ENCODE measurements around the gene CYB5R3. TPM values are rescaled to one million over a fixed set of nuclear protein-coding genes. Genes with fewer than 3 reads are reported as not detected.

Gene CYB5R3
- total RNA-seq, 1 experiment from 2014 or later, result 106 TPM

DNA sequence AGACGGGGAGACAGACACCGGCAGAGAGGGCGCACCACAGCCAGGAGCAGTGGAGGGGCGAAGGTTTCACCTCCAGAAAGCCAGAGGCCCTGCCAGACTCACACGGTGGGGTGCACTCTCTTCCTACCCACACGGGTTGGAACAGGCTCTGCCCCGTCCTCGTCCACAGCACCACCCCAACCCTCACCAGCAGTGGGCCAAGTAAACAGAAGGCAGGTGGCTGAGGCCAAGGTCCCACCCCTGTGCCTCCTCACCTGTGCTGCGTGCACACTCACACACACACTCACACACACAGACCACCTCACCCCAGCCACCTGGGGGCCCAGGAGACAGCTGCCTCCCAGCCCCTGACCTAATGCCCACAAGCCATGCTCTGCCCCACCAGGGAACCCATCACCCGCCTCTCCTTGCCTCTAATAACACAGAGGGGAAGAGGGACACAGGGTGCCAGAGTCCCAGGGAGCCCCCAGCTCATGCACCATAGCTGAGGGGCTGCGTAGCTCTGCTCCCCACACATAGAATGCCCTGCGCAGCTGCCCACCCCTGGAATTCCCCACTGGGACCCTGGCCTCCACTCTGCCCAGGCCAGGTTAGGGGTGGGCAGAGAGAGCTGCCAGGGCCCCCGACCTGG is 3.1 kb downstream of the CYB5R3 start:
- Histone ChIP-seq H3K79me2 (ENCODE audit: low read depth) (peaks cover 50% of the 10 kb centered on the region), H2AFZ (no peak overlapping the region), H3K4me3 (no peak overlapping the region), H3K4me1 (replicated peaks; ENCODE audit: insufficient read depth) (peaks cover 14% of the 10 kb centered on the region), H3K9me2 (ENCODE audit: insufficient read depth) (no peaks in the 10 kb centered on the region), H3F3A (ENCODE audit: insufficient read depth, low read depth) (peaks cover 14% of the 10 kb centered on the region; the same call in 1 of the 2 replicates), H3K9me3 (ENCODE audit: insufficient read depth, low read depth) (no peaks in the 10 kb centered on the region), H4K20me1 (ENCODE audit: insufficient read depth) (peaks cover 45% of the 10 kb centered on the region), H3K4me2 (no peak overlapping the region), H3K27me3 (ENCODE audit: insufficient read depth, low read depth) (no peaks in the 10 kb centered on the region), H3K27ac (no peak overlapping the region), H3K36me3 (ENCODE audit: low read depth) (no peaks in the 10 kb centered on the region)
- no peak for DNase-seq
- POLR2A ChIA-PET (ENCODE audit: unreplicated experiment), result no interaction called here
- CTCF ChIA-PET, result no interaction called here
- TF ChIP-seq, protein P1, sequence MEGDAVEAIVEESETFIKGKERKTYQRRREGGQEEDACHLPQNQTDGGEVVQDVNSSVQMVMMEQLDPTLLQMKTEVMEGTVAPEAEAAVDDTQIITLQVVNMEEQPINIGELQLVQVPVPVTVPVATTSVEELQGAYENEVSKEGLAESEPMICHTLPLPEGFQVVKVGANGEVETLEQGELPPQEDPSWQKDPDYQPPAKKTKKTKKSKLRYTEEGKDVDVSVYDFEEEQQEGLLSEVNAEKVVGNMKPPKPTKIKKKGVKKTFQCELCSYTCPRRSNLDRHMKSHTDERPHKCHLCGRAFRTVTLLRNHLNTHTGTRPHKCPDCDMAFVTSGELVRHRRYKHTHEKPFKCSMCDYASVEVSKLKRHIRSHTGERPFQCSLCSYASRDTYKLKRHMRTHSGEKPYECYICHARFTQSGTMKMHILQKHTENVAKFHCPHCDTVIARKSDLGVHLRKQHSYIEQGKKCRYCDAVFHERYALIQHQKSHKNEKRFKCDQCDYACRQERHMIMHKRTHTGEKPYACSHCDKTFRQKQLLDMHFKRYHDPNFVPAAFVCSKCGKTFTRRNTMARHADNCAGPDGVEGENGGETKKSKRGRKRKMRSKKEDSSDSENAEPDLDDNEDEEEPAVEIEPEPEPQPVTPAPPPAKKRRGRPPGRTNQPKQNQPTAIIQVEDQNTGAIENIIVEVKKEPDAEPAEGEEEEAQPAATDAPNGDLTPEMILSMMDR (conservative IDR thresholded peaks at IDR 0.05), result no peak
- no peak for TF ChIP-seq EZH2 (IDR thresholded peaks at IDR 0.05; ENCODE audit: low read depth)
- no TSS peak for BruUV-seq (replicated peaks)
- intact Hi-C loops (cut with micrococcal nuclease; ENCODE audit: unreplicated experiment), result no loop called here

DNA sequence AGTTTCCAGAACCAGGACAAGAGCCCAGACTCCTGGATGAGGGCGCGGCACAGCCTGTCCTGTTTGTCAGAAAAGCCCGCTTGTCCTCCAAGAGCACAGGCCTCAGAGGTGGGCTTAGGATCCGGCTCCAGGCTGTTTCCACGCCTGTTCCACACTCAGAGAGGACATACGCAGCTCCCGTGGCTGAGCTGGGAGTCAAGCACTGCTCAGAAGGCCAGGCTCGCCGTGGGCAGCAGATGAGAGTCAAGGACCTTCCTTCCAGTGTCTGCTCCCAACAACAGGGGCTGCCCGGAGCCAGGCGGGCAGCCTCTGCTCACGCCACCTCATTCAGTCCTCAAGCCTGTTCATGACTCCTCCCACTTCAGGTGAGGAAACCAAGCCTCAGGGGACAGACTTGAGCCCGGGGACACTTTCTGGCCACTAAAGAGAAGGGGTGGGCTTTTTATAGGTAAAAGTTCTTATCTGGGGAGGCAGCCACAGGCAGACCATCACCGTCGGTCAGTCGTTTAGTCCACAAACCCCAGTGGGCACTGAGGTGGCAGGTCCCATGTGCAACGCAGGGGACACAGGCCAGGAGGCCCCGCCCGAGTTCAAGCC is 3.8 kb downstream of the CYB5R3 start:
- TF ChIP-seq, protein P1 (conservative IDR thresholded peaks at IDR 0.05), result no peak
- no peak for TF ChIP-seq EZH2 (IDR thresholded peaks at IDR 0.05; ENCODE audit: low read depth)
- peaks cover 45% of the 10 kb centered on the region for H4K20me1 ChIP-seq (ENCODE audit: insufficient read depth)
- BruUV-seq (replicated peaks), result no TSS peak
- peaks cover 8% of the 10 kb centered on the region; the same call in 1 of the 2 replicates for H3F3A ChIP-seq (ENCODE audit: insufficient read depth, low read depth)
- no peaks in the 10 kb centered on the region for H3K9me2 ChIP-seq (ENCODE audit: insufficient read depth)
- H3K4me3 ChIP-seq, result no peak overlapping the region
- H3K36me3 ChIP-seq (ENCODE audit: low read depth), result no peaks in the 10 kb centered on the region
- no peak overlapping the region for H2AFZ ChIP-seq
- H3K4me2 ChIP-seq, result no peak overlapping the region
- H3K79me2 ChIP-seq (ENCODE audit: low read depth), result peaks cover 50% of the 10 kb centered on the region
- H3K27me3 ChIP-seq (ENCODE audit: insufficient read depth, low read depth), result no peaks in the 10 kb centered on the region
- POLR2A ChIA-PET (ENCODE audit: unreplicated experiment), result no interaction called here
- no peak for DNase-seq
- H3K27ac ChIP-seq, result no peak overlapping the region
- peaks cover 14% of the 10 kb centered on the region; the same call in 1 of the 2 replicates for H3K4me1 ChIP-seq (replicated peaks; ENCODE audit: insufficient read depth)
- CTCF ChIA-PET, result no interaction called here
- intact Hi-C loops (cut with micrococcal nuclease; ENCODE audit: unreplicated experiment), result no loop called here
- no peaks in the 10 kb centered on the region for H3K9me3 ChIP-seq (ENCODE audit: insufficient read depth, low read depth)

DNA sequence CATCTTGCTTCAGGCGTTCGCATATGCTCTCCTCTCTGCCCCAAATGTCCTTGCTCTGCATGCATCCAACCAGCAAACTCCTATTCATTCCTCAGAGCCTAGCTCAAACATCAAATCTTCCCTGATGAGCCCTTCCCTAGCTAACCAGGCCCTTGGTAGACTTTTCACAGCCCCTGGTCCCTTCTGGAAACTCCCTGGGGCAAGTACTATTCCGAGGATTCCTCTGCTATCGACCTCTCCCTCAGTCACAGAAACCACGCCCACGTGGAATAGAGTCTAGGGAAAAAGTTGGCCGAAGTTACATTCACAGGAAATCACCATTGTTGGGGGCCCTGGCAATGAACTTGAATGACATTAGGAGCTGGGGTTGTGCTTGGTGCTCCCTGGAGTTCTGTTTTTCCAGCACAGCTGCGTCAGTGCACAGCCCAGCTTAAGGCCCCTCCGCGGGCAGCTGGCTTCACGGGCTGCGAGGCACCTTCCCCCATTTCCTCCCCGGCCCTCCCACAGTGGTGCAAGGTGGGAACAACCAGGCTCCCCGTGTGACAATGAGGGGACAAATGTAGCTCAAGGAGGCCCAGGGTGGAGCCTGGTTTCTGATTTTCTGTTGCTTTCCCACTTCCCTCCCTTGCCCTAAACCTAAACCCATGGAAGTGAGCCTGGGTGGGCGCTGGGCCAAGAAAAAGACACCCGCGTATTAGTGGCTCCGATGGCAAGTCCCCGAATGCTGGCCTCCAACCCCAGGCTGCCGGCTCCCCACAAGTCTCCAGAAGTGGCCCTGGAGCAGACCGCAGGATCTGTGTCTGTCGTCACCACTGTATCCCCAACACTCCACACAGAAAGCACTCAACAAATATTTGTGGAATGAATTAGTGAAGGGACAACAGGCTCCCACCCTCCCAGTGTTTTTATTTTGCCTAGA is 4.5 kb downstream of the CYB5R3 start:
- H3K4me1 ChIP-seq (replicated peaks; ENCODE audit: insufficient read depth), result peaks cover 13% of the 10 kb centered on the region; the same call in 1 of the 2 replicates
- ChIA-PET CTCF (no interaction called here), POLR2A (ENCODE audit: unreplicated experiment) (interaction anchor here (0.5 kb wide), 1 partner anchor 44 kb away, joined by 3 read pairs; no protein-coding TSS in a partner anchor)
- no peak overlapping the region for H3K4me3 ChIP-seq
- H3K79me2 ChIP-seq (ENCODE audit: low read depth), result peaks cover 50% of the 10 kb centered on the region
- no peak for DNase-seq
- no peak overlapping the region for H3K4me2 ChIP-seq
- intact Hi-C loops (cut with micrococcal nuclease; ENCODE audit: unreplicated experiment), result no loop called here
- no peaks in the 10 kb centered on the region for H3K27me3 ChIP-seq (ENCODE audit: insufficient read depth, low read depth)
- H3K27ac ChIP-seq, result no peak overlapping the region
- H3F3A ChIP-seq (ENCODE audit: insufficient read depth, low read depth), result peaks cover 8% of the 10 kb centered on the region; the same call in 1 of the 2 replicates
- H3K9me2 ChIP-seq (ENCODE audit: insufficient read depth), result no peaks in the 10 kb centered on the region
- no peak overlapping the region for H2AFZ ChIP-seq
- no TSS peak for BruUV-seq (replicated peaks)
- H4K20me1 ChIP-seq (ENCODE audit: insufficient read depth), result peaks cover 45% of the 10 kb centered on the region
- H3K36me3 ChIP-seq (ENCODE audit: low read depth), result no peaks in the 10 kb centered on the region
- TF ChIP-seq, protein P1 (conservative IDR thresholded peaks at IDR 0.05), result no peak
- TF ChIP-seq EZH2 (IDR thresholded peaks at IDR 0.05; ENCODE audit: low read depth), result no peak
- H3K9me3 ChIP-seq (ENCODE audit: insufficient read depth, low read depth), result no peaks in the 10 kb centered on the region

Data from PC-9 (cell line).